T-cell (primary cell): ENCODE results near the gene VWA5A. TPM values are rescaled to one million over a fixed set of nuclear protein-coding genes. Genes with fewer than 3 reads are reported as not detected.

Experiments
- ATAC-seq, 4 experiments: fragments of 200-7000 bp in 3 of 4; fragments of 150-1000 bp in 1 of 4; cut with Tn5 transposase; replicated peaks in 1 of 4; 1 replicate in 3 of 4; 2 replicates in 1 of 4; pipeline ENCODE4 v1.10.0; 2021; ENCODE audit warnings: moderate library complexity in 3 of 4, mild to moderate bottlenecking in 2 of 4, moderate number of reproducible peaks in 1 of 4
- CTCF ChIA-PET, 2 donors: fragments of 300-600 bp; sonication (Branson Sonifier 250); formaldehyde crosslinking; loops; one replicate each; lab custom pipeline; 2022; ENCODE audit warnings: antibody characterized with exemption in 2 of 2; lab: Charles Lee
- POLR2A ChIA-PET, 2 donors: fragments of 300-600 bp; sonication (Branson Sonifier 250); formaldehyde crosslinking; loops; one replicate each; lab custom pipeline; 2022; ENCODE audit warnings: antibody characterized with exemption in 2 of 2; lab: Charles Lee
- DNase-seq, 35 experiments: peaks; one replicate each; pipeline versions ENCODE4 v3.0.0 to v3.0.0-alpha.2; 2013 to 2023
- H3K27ac ChIP-seq: one replicate; pipeline ENCODE4 v1.5.1; 2013; ENCODE audit warnings: low read length
- H3K27me3 ChIP-seq, 2 experiments: replicated peaks in 1 of 2; 1 replicate in 1 of 2; 2 replicates in 1 of 2; pipeline versions ENCODE4 v1.6.1 to v1.7.0; 2013; ENCODE audit warnings: low read length in 1 of 2, mixed read lengths in 1 of 2; ENCODE audit not compliant: control insufficient read depth in 2 of 2, insufficient read depth in 2 of 2; ENCODE audit errors: extremely low read depth in 1 of 2
- H3K36me3 ChIP-seq, 2 donors: 1 replicate in 1 of 2; 2 replicates in 1 of 2; pipeline versions ENCODE4 v1.6.1 to v1.7.0; 2013; ENCODE audit warnings: low read length in 1 of 2; ENCODE audit not compliant: control insufficient read depth in 2 of 2, insufficient read depth in 1 of 2; ENCODE audit errors: extremely low read depth in 1 of 2
- H3K4me1 ChIP-seq, 2 experiments: 1 replicate in 1 of 2; 2 replicates in 1 of 2; pipeline versions ENCODE4 v1.6.1 to v1.7.0; 2013; ENCODE audit warnings: low read length in 2 of 2, mixed read lengths in 1 of 2; ENCODE audit not compliant: insufficient read depth in 2 of 2, control insufficient read depth in 1 of 2; ENCODE audit errors: extremely low read depth in 1 of 2
- H3K4me3 ChIP-seq, 2 donors: 1 replicate in 1 of 2; 2 replicates in 1 of 2; pipeline versions ENCODE4 v1.5.1 to v1.7.0; 2013; ENCODE audit warnings: mild to moderate bottlenecking in 2 of 2, low read length in 1 of 2, moderate library complexity in 1 of 2; ENCODE audit not compliant: control insufficient read depth in 1 of 2; ENCODE audit errors: extremely low read depth in 1 of 2
- H3K9me3 ChIP-seq: 2 replicates; pipeline ENCODE4 v1.7.0; 2013
- H3K27ac Mint-ChIP-seq, 2 donors: one replicate each; pipeline ENCODE4 v1.8.0; 2020 to 2021; ENCODE audit warnings: mild to moderate bottlenecking in 2 of 2, mixed read lengths in 2 of 2
- H3K27me3 Mint-ChIP-seq, 2 donors: one replicate each; pipeline ENCODE4 v1.8.0; 2021 to 2022; ENCODE audit warnings: mixed read lengths in 2 of 2
- H3K36me3 Mint-ChIP-seq: one replicate; pipeline ENCODE4 v1.8.0; 2021; ENCODE audit warnings: mixed read lengths
- H3K4me1 Mint-ChIP-seq, 3 donors: one replicate each; pipeline ENCODE4 v1.8.0; 2020 to 2022; ENCODE audit warnings: mixed read lengths in 3 of 3, mild to moderate bottlenecking in 1 of 3
- H3K4me3 Mint-ChIP-seq, 3 donors: one replicate each; pipeline ENCODE4 v1.8.0; 2020 to 2022; ENCODE audit warnings: mild to moderate bottlenecking in 3 of 3, mixed read lengths in 3 of 3, moderate library complexity in 3 of 3
- H3K9me3 Mint-ChIP-seq, 3 donors: one replicate each; pipeline ENCODE4 v1.8.0; 2020 to 2022; ENCODE audit warnings: mixed read lengths in 3 of 3
- WGBS: methylation state at CpG from one replicate; pipeline ENCODE4 v1.1.5; 2013; ENCODE audit warnings: missing lambda C conversion rate; ENCODE audit not compliant: insufficient coverage; 5-methylcytosine and 5-hydroxymethylcytosine counted together
- total RNA-seq, 35 experiments: library from RNA in 6 of 35; stranded (reverse) in 6 of 35; fragments of 120-200 nt in 1 of 35; gene quantifications; one replicate each; pipeline versions ENCODE4 v1.2.1 to v1.2.4 and lab custom pipeline; 2013 to 2026

VWA5A gene
- total RNA-seq, 5 donors from 2014 or later (not counting 1 experiment from before 2014, with no cell fraction given): 5.6 to 10.0 (median 7.6) TPM

DNA sequence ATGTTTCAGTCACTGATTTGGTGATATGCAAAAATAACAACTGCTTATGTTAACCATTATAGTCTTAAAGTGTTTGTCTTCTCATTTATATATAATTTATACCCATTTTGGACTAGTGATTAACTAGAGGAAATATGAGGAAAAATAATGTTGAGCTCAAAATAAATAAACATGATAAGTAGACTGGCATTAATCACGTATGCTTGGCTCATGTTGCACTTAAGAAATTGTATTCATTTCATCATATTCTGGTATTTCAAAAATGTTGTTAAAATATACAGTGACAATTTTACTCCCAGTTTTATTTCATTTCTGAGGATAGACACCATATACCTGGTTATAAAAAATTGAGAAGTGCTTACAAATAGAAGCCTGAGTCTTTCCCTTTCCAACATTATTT is 64.1 kb downstream of the VWA5A start:
- ATAC-seq (no peak), DNase-seq (no peak)
- H3K9me3 ChIP-seq: no peaks in the 10 kb centered on the region
- no peaks in the 10 kb centered on the region for H3K36me3 ChIP-seq
- H3K27me3 ChIP-seq: no peaks in the 10 kb centered on the region
- no peaks in the 10 kb centered on the region for H3K4me1 ChIP-seq
- Mint-ChIP-seq H3K27me3 (peaks cover 2 to 7% of the 10 kb centered on the region in 2 donors), H3K4me3 (no peak overlapping the region), H3K4me1 (no peaks in the 10 kb centered on the region), H3K36me3 (no peaks in the 10 kb centered on the region), H3K27ac (no peak overlapping the region), H3K9me3 (no peaks in the 10 kb centered on the region)
- whole genome bisulfite sequencing: no CpG with 5 or more reads among the region's 1 CpG
- ChIA-PET CTCF (no interaction called here), POLR2A (no interaction called here)
- H3K27ac ChIP-seq: no peak overlapping the region
- H3K4me3 ChIP-seq: no peak overlapping the region

DNA sequence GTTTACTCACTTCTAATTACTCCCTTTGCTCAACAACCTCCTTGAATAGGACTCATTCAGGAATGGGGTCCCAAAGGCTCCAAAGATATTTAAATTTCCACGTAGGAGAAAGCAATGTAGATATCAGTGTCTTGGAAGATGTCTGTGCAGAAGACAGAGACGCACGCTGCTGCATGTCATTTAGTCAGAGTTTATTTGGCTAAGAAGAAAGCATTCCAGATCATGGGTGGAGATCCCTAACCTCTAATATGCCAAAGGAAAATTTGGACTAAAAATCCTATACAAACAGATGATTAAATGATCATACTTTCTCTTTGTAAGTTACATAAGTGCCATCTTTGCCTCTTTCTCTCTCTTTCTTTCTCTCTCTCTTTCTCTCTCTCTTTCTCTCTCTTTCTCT is 67.8 kb downstream of the VWA5A start, which contains the start of gene OR10D3:
OR10D3 (plus strand) TSS at position 278 of the 400 bp plus-strand sequence. CDS start 1,925 bp downstream, outside the sequence.
- Mint-ChIP-seq H3K27ac (no peak within 1 kb of the TSS), H3K4me3 (no peak within 1 kb of the TSS), H3K27me3 (peaks cover 11 to 27% of the 10 kb centered on the region in 2 donors), H3K36me3 (no peaks in the 10 kb centered on the region), H3K4me1 (no peaks in the 10 kb centered on the region), H3K9me3 (no peaks in the 10 kb centered on the region)
- no CpG with 5 or more reads among the region's 3 CpGs for WGBS
- H3K36me3 ChIP-seq: no peaks in the 10 kb centered on the region
- ChIA-PET CTCF (no interaction called here), POLR2A (no interaction called here)
- DNase-seq (no peak), ATAC-seq (no peak)
- H3K4me3 ChIP-seq: no peak within 1 kb of the TSS
- H3K9me3 ChIP-seq: no peaks in the 10 kb centered on the region
- no peaks in the 10 kb centered on the region for H3K4me1 ChIP-seq
- H3K27ac ChIP-seq: no peak within 1 kb of the TSS
- H3K27me3 ChIP-seq: no peaks in the 10 kb centered on the region

DNA sequence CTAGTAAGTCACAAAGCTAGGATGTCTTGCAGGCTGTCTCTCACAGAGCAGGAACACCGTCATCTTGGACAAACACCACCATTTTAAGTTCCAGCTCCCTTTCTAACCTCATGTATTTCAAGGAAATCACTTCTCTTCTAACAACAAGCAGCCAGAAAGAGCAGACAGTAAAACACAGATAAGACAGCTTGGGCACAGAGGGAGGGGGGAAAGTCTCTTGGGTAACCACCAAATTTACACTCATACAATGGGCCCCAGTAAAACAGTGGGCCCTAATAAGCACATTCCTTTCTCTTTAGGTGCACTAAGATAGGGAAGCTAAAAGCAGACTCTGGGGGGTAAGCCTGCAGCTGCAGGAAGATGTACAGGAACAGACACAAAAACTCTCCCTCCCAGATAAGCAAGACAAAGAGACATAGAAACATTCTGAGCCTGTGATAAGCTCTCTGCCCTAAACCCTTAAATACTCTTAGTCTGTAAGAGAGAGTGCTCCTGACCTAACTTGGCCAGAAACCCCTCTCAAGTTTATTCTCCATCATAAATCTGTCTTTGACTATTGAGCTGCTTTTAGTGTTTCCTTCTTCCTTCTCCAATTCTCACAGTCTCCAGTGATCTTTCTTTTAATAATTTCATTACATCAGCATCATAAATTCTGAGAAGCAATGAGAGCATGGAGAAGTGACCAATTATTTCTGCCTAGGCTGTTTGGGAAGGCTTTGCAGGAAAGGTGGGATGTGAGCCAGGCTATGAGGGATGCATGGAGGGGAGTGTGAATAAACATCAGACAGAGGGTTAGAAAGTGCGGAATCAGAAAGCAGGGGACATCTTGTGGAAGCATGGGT is 75.3 kb downstream of the VWA5A start:
- H3K27ac ChIP-seq: no peak overlapping the region
- ATAC-seq: no peak
- Mint-ChIP-seq H3K36me3 (no peaks in the 10 kb centered on the region), H3K4me3 (no peak overlapping the region), H3K9me3 (no peaks in the 10 kb centered on the region), H3K27me3 (peaks cover 28 to 35% of the 10 kb centered on the region in 2 donors), H3K27ac (no peak overlapping the region), H3K4me1 (no peaks in the 10 kb centered on the region)
- ChIA-PET CTCF (no interaction called here), POLR2A (no interaction called here)
- WGBS: 100% methylated on average over 1 of the region's 2 CpGs
- DNase-seq: no peak
- no peaks in the 10 kb centered on the region for H3K36me3 ChIP-seq
- no peaks in the 10 kb centered on the region for H3K4me1 ChIP-seq
- no peaks in the 10 kb centered on the region for H3K9me3 ChIP-seq
- no peak overlapping the region for H3K4me3 ChIP-seq
- H3K27me3 ChIP-seq: no peaks in the 10 kb centered on the region

DNA sequence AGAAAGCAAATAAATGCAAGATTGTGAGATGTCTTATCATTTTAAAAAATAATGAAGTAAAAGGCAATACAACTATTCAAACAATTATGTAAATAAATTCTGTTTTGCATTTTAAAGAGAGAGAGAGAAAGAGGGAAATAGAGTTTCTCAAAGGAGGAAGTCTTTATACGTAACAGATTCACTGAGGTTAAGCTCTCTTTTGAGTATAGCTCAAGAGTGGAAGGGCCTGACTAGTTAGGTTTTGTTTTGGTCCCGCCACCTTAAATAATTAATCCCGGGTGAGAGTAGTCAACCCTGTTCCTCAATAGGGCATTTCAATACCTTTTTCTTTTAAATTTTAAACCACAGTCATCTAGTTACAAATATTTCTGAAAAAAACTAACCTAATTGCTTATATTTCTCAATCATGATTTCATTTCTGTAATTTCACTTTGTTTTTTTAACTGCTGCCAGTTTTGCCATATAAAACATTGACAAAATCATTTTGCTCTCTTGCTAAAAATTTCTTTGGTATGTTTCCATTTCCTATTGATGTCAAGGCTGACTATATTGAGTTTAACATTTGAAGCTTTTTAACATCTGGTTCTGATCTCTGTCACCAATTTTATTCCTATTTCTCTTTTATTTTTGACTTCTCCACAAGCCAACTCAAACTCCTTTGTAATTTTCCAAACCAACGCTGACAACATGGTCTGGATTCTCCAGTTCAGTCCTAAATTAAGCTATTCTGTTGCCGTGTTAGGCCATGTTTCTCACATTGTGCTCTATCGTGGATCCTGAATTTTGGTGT is 78.2 kb downstream of the VWA5A start:
- no peaks in the 10 kb centered on the region for H3K9me3 Mint-ChIP-seq
- CTCF ChIA-PET: interaction anchor here (1.3 to 2.7 kb wide), 4 partner anchors 118 to 126 kb away, joined by 3 to 14 read pairs (median 4); no protein-coding TSS in a partner anchor
- WGBS: 76% methylated on average over 3 of the region's 6 CpGs

DNA sequence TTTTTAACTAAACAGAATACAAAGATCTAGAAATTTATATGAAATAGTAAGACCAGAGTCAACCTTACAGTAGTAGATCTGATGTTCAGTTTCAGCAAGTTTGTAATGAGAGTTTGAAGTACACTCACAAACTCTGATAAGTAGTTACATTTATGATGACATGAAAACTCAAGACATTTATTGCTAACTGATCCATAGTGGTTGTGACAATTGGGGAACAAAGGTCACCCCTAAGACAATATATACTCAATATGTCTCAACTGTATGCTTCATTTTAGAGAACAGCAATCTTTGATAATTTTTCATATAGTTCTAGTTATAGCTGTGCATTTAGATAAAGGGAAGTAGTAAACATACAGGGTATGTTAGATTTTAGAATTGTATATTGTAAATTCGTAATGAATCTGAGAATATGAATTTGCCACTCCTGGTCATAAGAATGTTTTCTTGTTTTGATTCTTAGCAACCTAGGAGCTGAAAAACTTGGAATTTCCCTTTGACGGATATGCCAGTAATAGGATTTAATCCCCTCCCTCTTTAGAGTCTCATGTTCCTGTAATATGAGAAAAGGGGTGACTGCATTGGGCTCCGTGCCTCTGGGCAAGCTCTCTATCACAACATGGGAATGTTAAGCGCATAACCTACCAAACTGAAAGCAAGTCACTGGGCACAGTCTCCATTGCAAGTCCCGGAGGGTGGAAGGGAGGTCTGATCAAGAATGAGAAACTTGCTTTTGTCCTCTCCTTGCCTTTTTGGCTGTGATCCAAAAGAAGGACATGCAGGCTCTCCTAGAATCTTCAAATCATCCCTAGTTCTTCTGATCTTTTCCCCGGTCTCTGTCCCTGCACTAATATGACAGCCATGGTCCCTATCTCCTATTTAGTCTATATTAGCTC is 79.3 kb downstream of the VWA5A start:
- no peaks in the 10 kb centered on the region for H3K4me1 ChIP-seq
- POLR2A ChIA-PET: no interaction called here
- H3K9me3 ChIP-seq: no peaks in the 10 kb centered on the region
- DNase-seq: no peak
- no peaks in the 10 kb centered on the region for H3K9me3 Mint-ChIP-seq
- H3K4me1 Mint-ChIP-seq: no peaks in the 10 kb centered on the region
- no peak overlapping the region for H3K4me3 Mint-ChIP-seq
- no peak overlapping the region for H3K27ac Mint-ChIP-seq
- H3K27ac ChIP-seq: no peak overlapping the region
- H3K36me3 ChIP-seq: no peaks in the 10 kb centered on the region
- no peak overlapping the region for H3K4me3 ChIP-seq
- 100% methylated on average over 1 of the region's 6 CpGs for WGBS
- no peak for ATAC-seq
- H3K27me3 Mint-ChIP-seq: peaks cover 12 to 25% of the 10 kb centered on the region in 2 donors
- no peaks in the 10 kb centered on the region for H3K36me3 Mint-ChIP-seq
- no peaks in the 10 kb centered on the region for H3K27me3 ChIP-seq
- CTCF ChIA-PET: interaction anchor here (0.6 to 2.7 kb wide), 8 partner anchors 13 to 127 kb away, joined by 3 to 14 read pairs (median 3); no protein-coding TSS in a partner anchor

More for the DNA sequence above, 78.2 kb downstream of the VWA5A start:
- H3K4me1 ChIP-seq: no peaks in the 10 kb centered on the region
- no peak overlapping the region for H3K27ac ChIP-seq
- ATAC-seq: no peak
- Mint-ChIP-seq H3K36me3 (no peaks in the 10 kb centered on the region), H3K27ac (no peak overlapping the region), H3K4me3 (no peak overlapping the region), H3K4me1 (no peaks in the 10 kb centered on the region), H3K27me3 (peaks cover 17 to 27% of the 10 kb centered on the region in 2 donors)
- no peaks in the 10 kb centered on the region for H3K9me3 ChIP-seq
- no peak for DNase-seq
- no peaks in the 10 kb centered on the region for H3K36me3 ChIP-seq
- POLR2A ChIA-PET: no interaction called here
- H3K27me3 ChIP-seq: no peaks in the 10 kb centered on the region
- H3K4me3 ChIP-seq: no peak overlapping the region
